HAP-1 (cell line): ENCODE results near the gene LTB4R.
A peak's percentile ranks its signal among the peaks of the same experiment; 100 is the strongest.

ENCODE experiments used
- DNase-seq, 2 experiments: peaks; one replicate each; pipeline ENCODE4 v3.0.0-alpha.2; 2016 to 2020; ENCODE audit warnings: low spot score in 2 of 2
- H3K27me3 ChIP-seq: fragments of 250-450 bp; sonication (Bioruptor Pico); 2 replicates; pipeline ENCODE4 v1.5.1; 2020; ENCODE audit warnings: low read depth, mild to moderate bottlenecking, moderate library complexity
- H3K36me3 ChIP-seq: fragments of 250-450 bp; sonication (Bioruptor Pico); replicated peaks from 2 replicates; pipeline ENCODE4 v1.5.1; 2020; ENCODE audit warnings: mild to moderate bottlenecking
- H3K4me1 ChIP-seq: fragments of 250-450 bp; sonication (Bioruptor Pico); 2 replicates; pipeline ENCODE4 v1.5.1; 2020; ENCODE audit warnings: mild to moderate bottlenecking
- H3K4me3 ChIP-seq: fragments of 250-450 bp; sonication (Bioruptor Pico); 2 replicates; pipeline ENCODE4 v1.5.1; 2020; ENCODE audit warnings: mild to moderate bottlenecking, moderate library complexity
- H3K9me3 ChIP-seq: fragments of 250-450 bp; sonication (Bioruptor Pico); 2 replicates; pipeline ENCODE4 v1.5.1; 2020; ENCODE audit warnings: mild to moderate bottlenecking, moderate library complexity
- in situ Hi-C: fragments of 300-500 bp; cut with MboI; formaldehyde crosslinking; loops from 3 replicates; pipeline ENCODE4 v1.14.3; 2020; ENCODE audit warnings: low sequenced_read_pairs, inconsistent platforms, mixed read lengths

Gene LTB4R

DNA sequence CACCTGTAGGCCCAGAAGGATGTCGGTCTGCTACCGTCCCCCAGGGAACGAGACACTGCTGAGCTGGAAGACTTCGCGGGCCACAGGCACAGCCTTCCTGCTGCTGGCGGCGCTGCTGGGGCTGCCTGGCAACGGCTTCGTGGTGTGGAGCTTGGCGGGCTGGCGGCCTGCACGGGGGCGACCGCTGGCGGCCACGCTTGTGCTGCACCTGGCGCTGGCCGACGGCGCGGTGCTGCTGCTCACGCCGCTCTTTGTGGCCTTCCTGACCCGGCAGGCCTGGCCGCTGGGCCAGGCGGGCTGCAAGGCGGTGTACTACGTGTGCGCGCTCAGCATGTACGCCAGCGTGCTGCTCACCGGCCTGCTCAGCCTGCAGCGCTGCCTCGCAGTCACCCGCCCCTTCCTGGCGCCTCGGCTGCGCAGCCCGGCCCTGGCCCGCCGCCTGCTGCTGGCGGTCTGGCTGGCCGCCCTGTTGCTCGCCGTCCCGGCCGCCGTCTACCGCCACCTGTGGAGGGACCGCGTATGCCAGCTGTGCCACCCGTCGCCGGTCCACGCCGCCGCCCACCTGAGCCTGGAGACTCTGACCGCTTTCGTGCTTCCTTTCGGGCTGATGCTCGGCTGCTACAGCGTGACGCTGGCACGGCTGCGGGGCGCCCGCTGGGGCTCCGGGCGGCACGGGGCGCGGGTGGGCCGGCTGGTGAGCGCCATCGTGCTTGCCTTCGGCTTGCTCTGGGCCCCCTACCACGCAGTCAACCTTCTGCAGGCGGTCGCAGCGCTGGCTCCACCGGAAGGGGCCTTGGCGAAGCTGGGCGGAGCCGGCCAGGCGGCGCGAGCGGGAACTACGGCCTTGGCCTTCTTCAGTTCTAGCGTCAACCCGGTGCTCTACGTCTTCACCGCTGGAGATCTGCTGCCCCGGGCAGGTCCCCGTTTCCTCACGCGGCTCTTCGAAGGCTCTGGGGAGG lies at the start of gene LTB4R:
Gene LTB4R, plus strand, starts transcription at position 857 of the 959 bp plus-strand sequence. CDS start 4,150 bp downstream, outside the sequence.
- Histone ChIP-seq H3K9me3 (no peaks in the 10 kb centered on the region), H3K27me3 (no peaks in the 10 kb centered on the region), H3K36me3 (peaks cover 23% of the 10 kb centered on the region), H3K4me3 (no peak within 1 kb of the TSS), H3K4me1 (no peaks in the 10 kb centered on the region)
- in situ Hi-C loops: no loop called here
- no peak for DNase-seq

- no peak overlapping the region for H3K4me3 ChIP-seq
- no peak for DNase-seq
- H3K4me1 ChIP-seq: no peaks in the 10 kb centered on the region
- H3K9me3 ChIP-seq: no peaks in the 10 kb centered on the region
- in situ Hi-C loops: no loop called here
- no peaks in the 10 kb centered on the region for H3K27me3 ChIP-seq
- H3K36me3 ChIP-seq: no peaks in the 10 kb centered on the region
Observed at GRCh38 chr14:24261969-24262327, 49.4 kb upstream of the LTB4R start.

- Histone ChIP-seq H3K4me1 (no peaks in the 10 kb centered on the region), H3K27me3 (no peaks in the 10 kb centered on the region), H3K9me3 (no peaks in the 10 kb centered on the region), H3K4me3 (no peak within 1 kb of the TSS), H3K36me3 (no peaks in the 10 kb centered on the region)
- in situ Hi-C loops: no loop called here
- no peak for DNase-seq
Observed at GRCh38 chr14:24262821-24263733, 48.2 kb upstream of the LTB4R start, which contains the start of gene TGM1. Gene TGM1, minus strand, starts transcription at chr14:24263177. Its CDS starts 825 bp downstream, at chr14:24262352.

DNA sequence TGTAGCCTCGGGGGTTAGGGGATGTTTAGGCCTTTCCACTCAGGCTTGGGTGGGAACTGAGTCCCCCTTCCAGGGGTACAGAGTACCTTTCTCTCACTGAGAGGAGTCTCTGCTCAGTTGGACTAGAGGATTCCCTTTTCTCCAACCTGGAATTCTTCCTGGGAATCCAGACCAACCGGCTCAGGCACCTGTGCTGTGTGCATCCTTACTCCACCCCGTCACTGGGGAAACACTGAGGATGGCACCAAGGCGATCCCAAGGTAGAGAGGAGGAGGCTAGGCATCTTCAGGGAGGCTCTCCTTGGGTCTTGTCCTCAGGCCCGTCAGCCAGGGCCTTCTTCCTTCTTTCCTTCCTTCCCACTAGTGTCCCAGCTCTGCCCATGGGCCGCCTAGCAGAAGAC lies 47.5 kb upstream of the LTB4R start:
- in situ Hi-C loops: no loop called here
- H3K27me3 ChIP-seq: no peaks in the 10 kb centered on the region
- H3K9me3 ChIP-seq: no peaks in the 10 kb centered on the region
- H3K4me3 ChIP-seq: no peak overlapping the region
- H3K36me3 ChIP-seq: no peaks in the 10 kb centered on the region
- DNase-seq: no peak
- no peaks in the 10 kb centered on the region for H3K4me1 ChIP-seq

- H3K9me3 ChIP-seq: no peaks in the 10 kb centered on the region
- in situ Hi-C loops: no loop called here
- no peak overlapping the region for H3K4me3 ChIP-seq
- no peak for DNase-seq
- H3K4me1 ChIP-seq: no peaks in the 10 kb centered on the region
- H3K27me3 ChIP-seq: no peaks in the 10 kb centered on the region
- H3K36me3 ChIP-seq: no peaks in the 10 kb centered on the region
Observed at GRCh38 chr14:24264298-24264697, 47.0 kb upstream of the LTB4R start.

DNA sequence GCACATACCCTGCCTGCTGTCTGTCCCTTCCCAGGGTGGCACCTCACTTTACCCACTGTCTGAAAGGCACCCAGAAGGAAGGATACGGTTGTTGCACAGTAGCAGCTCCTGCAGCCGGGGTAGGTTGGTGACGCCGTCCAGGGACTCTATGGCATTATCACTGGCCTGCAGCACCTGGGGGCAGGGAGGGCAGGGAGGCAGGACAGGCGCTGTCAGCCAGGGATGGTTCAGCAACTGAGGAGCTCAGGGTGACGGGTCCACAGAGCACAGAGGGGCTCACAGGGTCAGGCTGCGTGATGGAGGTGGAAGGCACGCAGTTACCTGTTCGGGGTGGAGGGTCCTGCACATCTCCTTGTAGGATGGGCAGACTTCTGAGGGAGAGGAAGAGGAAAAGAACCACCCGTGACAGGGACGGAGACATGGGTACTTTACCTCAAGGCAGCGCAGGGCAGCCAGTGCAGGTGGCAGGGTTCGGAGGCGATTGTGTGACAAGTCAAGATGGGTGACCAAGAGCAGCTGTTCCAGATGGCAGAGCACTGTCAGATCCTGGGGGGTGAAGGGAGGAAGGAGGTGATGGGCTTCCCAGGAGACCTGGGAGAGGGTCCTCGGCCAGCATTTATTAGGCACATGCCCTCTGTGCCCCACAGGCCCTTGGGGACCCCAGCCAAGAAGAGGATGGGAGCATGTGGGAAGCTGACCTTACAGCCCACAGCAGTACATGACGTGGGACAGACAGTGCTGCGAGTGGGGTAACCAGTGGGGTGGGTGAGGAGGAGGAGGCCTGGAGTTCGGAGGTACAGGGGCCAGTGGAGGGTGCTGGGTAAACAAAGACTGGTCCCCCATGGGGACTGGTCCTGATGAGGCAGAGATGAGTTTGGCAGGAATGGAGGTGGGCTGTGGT lies 44.7 kb upstream of the LTB4R start:
- in situ Hi-C loops: no loop called here

DNA sequence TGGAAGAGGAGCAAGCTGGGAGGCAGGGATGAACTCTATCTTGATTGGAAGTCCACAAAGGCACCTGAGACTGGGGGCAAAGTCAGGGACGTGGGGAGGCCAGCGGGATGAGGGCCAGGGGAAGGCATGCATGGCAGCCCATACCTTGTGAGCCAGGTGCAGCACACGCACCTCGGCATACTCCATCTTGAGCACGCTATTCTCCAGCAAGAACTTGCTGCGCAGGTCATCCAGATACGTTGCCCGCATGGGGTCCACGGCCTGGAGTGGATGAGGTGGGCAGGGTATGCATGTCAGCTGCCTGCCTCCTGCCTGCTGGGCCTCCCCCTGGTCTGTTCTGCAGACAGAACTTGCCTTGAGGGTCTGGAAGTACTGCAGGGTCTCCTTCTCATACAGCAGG lies 43.8 kb upstream of the LTB4R start:
- Histone ChIP-seq H3K36me3 (no peaks in the 10 kb centered on the region), H3K27me3 (no peaks in the 10 kb centered on the region), H3K4me3 (no peak overlapping the region), H3K9me3 (no peaks in the 10 kb centered on the region), H3K4me1 (peaks cover 7% of the 10 kb centered on the region)
- in situ Hi-C loops: no loop called here
- DNase-seq: no peak

More for the DNA sequence above, 44.7 kb upstream of the LTB4R start:
- H3K9me3 ChIP-seq: no peaks in the 10 kb centered on the region
- H3K4me3 ChIP-seq: no peak overlapping the region
- no peaks in the 10 kb centered on the region for H3K36me3 ChIP-seq
- H3K4me1 ChIP-seq: peaks cover under 1% of the 10 kb centered on the region
- DNase-seq: no peak
- no peaks in the 10 kb centered on the region for H3K27me3 ChIP-seq

DNA sequence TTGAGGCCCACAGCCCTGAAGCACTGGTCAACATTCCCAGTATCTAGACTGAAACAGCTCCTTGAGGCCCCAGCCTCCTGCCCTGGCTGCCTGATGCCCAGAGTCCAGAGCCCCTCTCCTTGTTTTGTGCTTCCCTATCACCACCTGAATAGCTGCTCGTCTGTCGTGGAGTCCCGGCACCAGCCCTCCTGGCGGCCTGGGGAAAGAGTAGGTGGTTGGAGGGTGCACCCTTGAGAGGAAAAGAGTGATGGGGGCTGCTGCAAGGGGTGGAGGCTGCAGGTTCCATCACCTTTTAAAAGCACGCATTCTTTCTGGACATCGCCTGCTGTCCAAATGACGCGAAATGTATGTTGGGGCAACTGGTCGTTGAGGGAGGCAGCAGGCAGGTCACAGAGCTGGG lies 43.1 kb upstream of the LTB4R start:
- H3K4me1 ChIP-seq: peaks cover 7% of the 10 kb centered on the region
- no peak for DNase-seq
- H3K27me3 ChIP-seq: no peaks in the 10 kb centered on the region
- in situ Hi-C loops: no loop called here
- no peaks in the 10 kb centered on the region for H3K36me3 ChIP-seq
- H3K9me3 ChIP-seq: no peaks in the 10 kb centered on the region
- no peak overlapping the region for H3K4me3 ChIP-seq

DNA sequence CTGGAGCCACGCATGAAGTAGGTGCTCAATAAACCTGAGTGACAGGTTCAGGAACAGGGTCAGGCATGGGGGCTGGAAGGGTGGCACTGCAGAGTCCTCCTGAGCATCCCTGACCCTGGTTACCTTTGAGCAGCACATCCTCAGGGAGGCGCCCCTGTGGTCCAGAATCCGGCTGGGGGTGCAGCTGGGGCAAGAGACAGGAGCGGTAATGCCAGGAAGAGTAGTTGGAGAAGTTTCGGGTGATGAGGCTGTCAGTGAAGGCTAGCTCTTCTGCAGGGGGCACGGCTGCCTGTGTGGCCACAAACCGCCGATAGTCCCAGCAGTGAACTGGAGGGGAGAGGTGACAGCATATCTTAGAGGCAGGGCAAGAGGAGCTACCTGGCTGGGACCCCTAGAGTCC lies 41.9 kb upstream of the LTB4R start:
- in situ Hi-C loops: no loop called here
- Histone ChIP-seq H3K4me3 (no peak overlapping the region), H3K9me3 (no peaks in the 10 kb centered on the region), H3K27me3 (no peaks in the 10 kb centered on the region), H3K4me1 (peaks cover 7% of the 10 kb centered on the region), H3K36me3 (no peaks in the 10 kb centered on the region)
- DNase-seq: no peak

DNA sequence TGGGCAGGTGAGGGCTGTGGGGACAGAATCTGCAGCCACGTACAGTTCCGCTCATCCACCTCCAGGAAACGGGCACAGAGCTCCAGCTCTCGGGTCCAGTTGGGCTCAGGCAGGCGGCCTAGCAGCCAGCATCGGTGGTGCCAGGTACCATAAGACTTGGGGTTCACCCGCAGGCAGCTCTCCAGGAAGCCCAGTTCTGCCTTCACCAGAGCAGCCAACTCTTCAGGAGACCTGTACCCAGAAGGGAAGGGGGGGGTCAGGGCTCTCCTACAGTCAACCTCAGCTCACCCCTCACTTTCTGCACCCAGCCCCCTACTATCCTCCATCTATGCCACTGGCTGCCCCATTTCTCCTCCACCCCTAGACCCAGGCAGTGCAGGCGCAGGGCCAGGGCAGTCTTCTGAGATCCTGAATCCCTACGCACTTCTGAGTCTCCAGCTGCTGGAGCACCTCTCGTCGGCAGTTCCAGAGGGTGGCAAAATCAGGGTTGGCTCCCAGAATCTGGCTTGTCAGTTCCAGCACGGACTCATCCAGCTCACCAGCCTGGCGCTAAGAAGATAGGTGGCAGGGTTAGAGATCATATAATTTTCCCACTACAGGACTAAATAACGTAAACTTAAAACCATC lies 41.3 kb upstream of the LTB4R start:
- H3K4me3 ChIP-seq: no peak overlapping the region
- in situ Hi-C loops: no loop called here
- no peaks in the 10 kb centered on the region for H3K9me3 ChIP-seq
- H3K4me1 ChIP-seq: peaks cover 7% of the 10 kb centered on the region
- no peak for DNase-seq
- H3K36me3 ChIP-seq: no peaks in the 10 kb centered on the region
- no peaks in the 10 kb centered on the region for H3K27me3 ChIP-seq

GRCh38 chr14:24270537-24271133 lies 40.7 kb upstream of the LTB4R start:
- in situ Hi-C loops: no loop called here
- Histone ChIP-seq H3K9me3 (no peaks in the 10 kb centered on the region), H3K36me3 (no peaks in the 10 kb centered on the region), H3K4me3 (peak overlapping the region; percentile 75), H3K4me1 (peaks cover 7% of the 10 kb centered on the region), H3K27me3 (no peaks in the 10 kb centered on the region)
- no peak for DNase-seq

- Histone ChIP-seq H3K4me1 (peaks cover 7% of the 10 kb centered on the region), H3K27me3 (no peaks in the 10 kb centered on the region), H3K36me3 (no peaks in the 10 kb centered on the region), H3K4me3 (peak within 1 kb of the TSS; percentile 75), H3K9me3 (no peaks in the 10 kb centered on the region)
- DNase-seq: peak; percentile 81 to 94
- in situ Hi-C loops: no loop called here
Observed at GRCh38 chr14:24271134-24271833, 40.0 kb upstream of the LTB4R start, which contains the start of gene RABGGTA. Gene RABGGTA, minus strand, starts transcription at chr14:24271597. Its CDS starts 482 bp downstream, at chr14:24271115.
